D341Med (cell line): ENCODE measurements around the gene ANKRD12.

Experiments
- DNase-seq: peaks from one replicate; pipeline ENCODE4 v3.0.0; 2012; ENCODE audit warnings: low spot score

ANKRD12 gene

GRCh38 chr18:9106800-9107584, 29.6 kb upstream of the ANKRD12 start:
- peak; percentile 51 for DNase-seq

GRCh38 chr18:9108911-9109310, 27.7 kb upstream of the ANKRD12 start:
- no peak for DNase-seq

DNA sequence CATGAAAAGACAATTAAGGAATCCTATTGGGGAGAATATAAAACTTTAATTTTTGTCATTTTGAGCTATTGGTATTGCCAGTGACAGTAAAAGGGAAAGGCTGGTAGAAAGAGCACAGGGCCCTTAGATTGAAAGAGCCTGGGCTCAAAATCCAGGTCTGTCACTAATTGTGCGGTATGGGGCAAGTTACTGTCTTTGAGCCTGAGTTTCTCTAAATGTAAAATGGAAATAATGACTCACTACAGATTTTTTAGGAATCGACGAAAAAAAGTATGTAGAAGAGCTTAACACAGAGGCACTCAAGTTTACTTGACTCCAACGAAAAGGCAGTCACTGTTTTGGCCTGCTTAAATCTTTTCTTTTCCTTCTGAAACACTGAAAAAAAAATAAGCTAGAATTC, 27.1 kb upstream of the ANKRD12 start:
- no peak for DNase-seq

GRCh38 chr18:9113468-9114149, 23.0 kb upstream of the ANKRD12 start:
- DNase-seq: no peak

DNA sequence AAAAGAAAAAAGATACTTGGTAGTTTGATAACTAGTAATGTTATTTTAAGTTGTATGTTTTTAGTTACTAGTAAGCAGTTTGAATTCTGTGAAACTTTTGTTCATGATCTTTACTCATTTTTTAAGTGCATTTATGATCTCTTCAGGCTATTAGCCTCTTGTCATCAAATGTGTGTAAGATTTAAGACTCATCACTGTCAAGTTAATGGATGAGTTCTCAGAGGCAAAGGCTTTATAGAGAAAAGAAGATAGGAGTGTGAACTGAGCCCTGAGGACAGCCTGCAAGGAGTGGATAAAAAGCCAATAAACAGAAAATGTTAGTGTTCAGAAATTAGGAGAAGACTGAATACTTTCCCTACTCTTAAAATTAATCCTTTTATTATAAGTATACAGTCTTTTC, 20.6 kb upstream of the ANKRD12 start:
- no peak for DNase-seq

GRCh38 chr18:9117980-9118841, 18.4 kb upstream of the ANKRD12 start:
- DNase-seq: no peak

- DNase-seq: no peak
Observed at GRCh38 chr18:9120796-9121195, 15.8 kb upstream of the ANKRD12 start.

DNA sequence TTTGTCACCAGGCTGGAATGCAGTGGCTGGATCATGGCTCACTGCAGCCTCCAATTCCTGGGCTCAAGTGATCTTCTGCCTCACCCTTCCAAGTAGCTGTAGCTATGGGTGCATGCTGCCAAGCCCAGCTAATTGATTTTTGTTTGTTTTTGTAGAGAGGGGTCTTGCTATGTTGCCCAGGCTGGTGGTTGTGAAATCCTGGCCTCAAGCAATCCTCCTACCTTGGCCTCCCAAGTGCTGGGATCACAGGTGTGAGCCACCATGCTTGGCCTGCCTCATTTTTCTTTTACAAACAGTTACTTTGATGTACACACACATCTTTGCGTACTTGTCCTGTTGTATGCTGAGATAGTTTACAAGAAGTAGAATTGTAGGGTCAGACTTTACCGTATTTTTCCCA, 13.1 kb upstream of the ANKRD12 start:
- DNase-seq: no peak

- no peak for DNase-seq
Observed at GRCh38 chr18:9124824-9125223, 11.8 kb upstream of the ANKRD12 start.

- DNase-seq: no peak
Observed at GRCh38 chr18:9126337-9126736, 10.2 kb upstream of the ANKRD12 start.

DNA sequence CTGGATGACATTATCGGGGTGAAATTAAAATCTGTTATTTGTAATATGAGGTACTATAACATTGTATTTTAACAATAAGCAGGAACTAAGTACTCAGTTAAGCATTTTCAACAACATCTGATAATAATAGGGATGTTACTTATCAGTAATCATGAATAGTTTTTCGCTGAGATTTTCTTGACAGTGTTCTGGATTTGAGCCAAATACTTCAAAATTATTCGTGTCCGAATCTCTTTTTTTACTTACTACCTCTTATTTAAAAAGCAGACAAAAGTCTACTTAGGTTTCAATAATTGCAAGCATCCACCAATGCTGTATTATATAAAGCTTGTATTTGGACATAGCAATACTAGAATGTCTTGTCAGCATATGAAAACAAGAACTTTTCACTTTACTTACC, 6.4 kb upstream of the ANKRD12 start:
- DNase-seq: no peak

DNA sequence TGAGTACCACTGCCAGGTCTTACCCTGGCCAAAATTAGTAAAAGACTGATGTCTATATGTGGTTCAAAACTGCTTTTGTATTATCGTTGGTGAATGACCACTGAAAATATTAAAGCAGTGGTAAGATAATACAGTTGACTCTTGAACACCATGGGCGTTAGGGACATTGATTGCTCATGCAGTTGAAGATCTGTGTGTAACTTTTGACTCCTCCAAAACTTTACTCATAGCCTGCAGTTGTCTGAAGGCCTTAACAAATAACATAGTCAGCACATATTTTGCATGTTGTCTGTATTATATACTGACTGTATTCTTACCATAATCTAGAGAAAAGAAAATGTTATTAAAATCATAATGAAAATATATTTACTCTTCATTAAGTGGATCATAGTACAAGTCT, 5.8 kb upstream of the ANKRD12 start:
- DNase-seq: no peak

DNA sequence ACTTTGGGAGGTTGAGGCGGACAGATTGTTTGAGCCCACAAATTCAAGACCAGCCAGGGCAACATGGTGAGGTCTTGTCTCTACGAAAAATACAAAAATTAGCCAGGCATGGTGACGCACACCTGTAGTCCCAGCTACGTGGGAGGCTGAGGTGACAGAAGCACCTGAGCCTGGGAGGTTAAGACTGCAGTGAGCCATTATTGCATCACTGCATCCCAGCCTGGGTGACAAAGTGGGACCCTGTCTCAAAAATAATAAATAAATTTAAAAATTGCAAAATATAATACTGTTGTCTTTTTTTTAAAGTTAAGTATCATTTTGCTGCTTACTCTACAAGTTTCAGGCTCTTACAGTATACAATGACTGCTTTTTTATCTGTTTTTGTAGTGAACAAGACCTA, 4.0 kb upstream of the ANKRD12 start:
- no peak for DNase-seq

- no peak for DNase-seq
Observed at GRCh38 chr18:9133225-9133624, 3.4 kb upstream of the ANKRD12 start.

DNA sequence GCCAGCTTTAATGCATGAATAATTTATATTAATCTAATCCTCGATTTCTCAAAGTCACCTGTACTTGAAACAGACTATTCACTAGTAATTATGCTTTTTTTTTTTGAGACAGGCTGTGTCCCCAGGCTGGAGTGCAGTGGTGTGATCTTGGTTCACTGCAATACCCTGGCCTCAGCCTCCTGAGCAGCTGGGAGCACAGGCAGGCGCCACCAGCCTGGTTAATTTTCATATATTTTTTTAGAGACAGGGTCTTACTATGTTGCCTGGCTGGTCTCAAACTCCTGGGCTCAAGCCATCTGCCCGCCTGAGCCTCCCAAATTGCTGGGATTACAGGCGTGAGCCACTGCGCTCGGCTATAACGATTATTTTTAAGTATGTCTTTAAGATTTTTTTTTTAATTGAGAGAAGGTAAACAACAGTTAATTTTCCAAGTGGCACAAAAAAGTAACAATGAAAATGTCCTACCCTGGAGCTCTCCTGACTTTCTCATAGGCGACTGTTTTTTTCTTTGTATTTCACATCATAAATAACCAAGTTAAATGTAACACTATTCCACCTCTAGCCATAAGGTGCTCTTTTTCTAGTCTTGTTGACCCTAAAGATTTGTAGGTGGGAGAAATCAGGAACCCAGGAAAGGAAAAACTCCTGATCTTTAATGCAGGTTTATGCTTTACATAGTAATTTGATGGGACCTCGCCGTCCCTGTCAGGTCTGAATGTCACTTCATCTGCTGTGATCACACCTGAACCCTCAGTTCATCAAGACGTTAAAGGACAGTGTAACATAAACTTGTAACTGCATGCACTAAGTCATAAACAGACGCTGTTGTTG, 1.3 kb upstream of the ANKRD12 start:
- DNase-seq: peak; percentile 58

- DNase-seq: peak; percentile 79
Observed at GRCh38 chr18:9135912-9136314, 668 bp upstream of the ANKRD12 start.

DNA sequence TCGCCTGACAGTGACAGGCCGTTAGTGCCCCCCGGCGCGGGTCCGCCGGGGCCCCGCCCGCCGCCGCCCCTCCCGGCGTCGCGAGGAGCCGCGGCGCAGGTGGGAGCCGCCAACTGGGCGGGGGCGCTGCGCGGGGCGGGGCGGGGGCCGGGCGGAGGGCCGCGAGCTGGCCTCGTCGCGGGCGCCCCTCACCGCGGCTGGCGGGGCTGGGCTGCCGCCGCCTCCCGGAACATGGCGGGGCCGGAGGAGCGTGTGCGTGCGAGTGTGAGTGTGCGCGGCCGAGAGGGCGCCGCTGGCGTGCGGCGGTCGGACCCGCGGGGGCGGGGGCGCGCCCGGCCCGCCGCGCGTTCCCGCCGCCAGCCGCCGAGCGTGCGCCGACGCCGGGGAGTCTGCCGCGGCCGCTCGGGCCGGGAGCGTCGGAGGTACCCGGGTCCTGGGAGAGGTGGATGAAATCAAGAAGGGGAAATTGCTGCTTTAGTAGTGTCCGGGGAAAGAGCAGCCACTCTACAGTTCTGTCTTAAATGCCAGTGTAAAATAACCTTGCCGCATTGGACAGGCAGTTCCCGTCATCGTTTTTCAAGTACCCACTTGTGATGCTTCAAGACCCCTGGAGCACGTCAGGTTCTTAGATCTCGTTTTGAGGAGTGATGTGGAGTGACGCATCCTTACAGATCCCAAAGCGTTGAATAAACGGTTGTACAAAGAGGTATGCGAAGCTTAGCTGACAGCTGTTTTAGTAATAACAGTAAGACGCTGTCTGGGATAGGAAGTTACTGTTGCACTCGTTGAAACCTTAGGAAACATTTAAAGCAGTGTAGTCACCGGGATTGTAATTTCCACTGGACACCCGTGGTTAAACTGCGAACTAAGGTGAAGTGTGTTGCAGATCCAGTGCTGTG, 836 bp downstream of the ANKRD12 start:
- peak; percentile 92 for DNase-seq

GRCh38 chr18:9139400-9140039, 2.9 kb downstream of the ANKRD12 start:
- DNase-seq: no peak

DNA sequence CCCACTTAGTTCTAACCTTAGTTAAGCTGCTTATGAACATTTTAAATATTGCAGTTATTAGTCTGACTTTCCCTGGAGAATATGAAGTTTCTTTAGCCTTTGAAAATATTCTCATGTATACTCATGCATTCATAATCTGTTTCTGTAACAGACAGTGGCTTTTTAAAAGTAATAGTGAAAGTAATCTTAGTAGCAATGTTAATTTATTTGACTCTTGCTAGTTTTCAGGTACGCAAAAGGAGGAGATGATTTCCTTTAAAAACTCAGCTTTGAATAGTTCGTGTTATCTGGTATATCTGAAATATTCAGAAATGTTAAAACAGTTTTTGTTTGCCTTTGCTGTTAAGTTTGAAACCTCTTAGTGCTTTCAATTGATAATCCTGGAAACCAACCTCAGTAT, 3.8 kb downstream of the ANKRD12 start:
- DNase-seq: no peak

DNA sequence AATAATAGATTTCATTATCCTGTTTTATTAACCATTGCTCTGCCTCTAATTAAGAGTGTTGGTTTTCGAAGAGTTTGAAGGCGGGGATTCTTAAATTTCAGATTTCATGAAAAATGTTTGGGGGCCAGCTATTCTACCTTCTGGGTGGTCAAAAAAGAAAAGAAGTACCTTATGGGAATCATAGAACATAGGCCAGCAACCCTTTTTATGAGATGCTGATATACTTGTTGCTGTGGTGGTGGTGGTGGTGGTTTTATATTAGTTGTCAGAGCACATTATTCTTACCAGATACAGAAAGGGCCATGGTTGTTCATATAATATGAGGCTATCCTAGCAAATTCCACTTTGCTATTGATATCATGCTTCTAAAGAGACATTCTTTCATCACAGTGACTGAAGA, 4.4 kb downstream of the ANKRD12 start:
- DNase-seq: no peak
